IMR-90 (cell line): ENCODE measurements around the gene MYLK4. TPM values are rescaled to one million over a fixed set of nuclear protein-coding genes. Genes with fewer than 3 reads are reported as not detected.
A peak's percentile ranks its signal among the peaks of the same experiment; 100 is the strongest.

Experiments
- ATAC-seq: fragments of 200-7000 bp; cut with Tn5 transposase; 2 replicates; pipeline ENCODE4 v1.9.1; 2020; ENCODE audit warnings: low read depth, mild to moderate bottlenecking, moderate library complexity
- BruUV-seq: library from RNA; stranded (reverse); fragments of 400-500 nt; replicated peaks from 2 replicates; lab custom pipeline; 2021; lab: Mats Ljungman, UMichigan
- CTCF ChIA-PET: fragments of 300-600 bp; formaldehyde crosslinking; extraction: SDS; loops from one replicate; lab custom pipeline; 2021; ENCODE audit warnings: antibody characterized with exemption; lab: Yijun Ruan, JAX
- POLR2A ChIA-PET: fragments of 300-600 bp; sonication (Branson Sonifier 250); formaldehyde crosslinking; loops from one replicate; lab custom pipeline; 2022; ENCODE audit warnings: antibody characterized with exemption; ENCODE audit not compliant: unreplicated experiment; lab: Charles Lee
- DNase-seq: peaks from one replicate; pipeline ENCODE4 v3.0.0; 2013
- H2AFZ ChIP-seq: replicated peaks from 2 replicates; pipeline ENCODE3; 2013; ENCODE audit warnings: low read length, mild to moderate bottlenecking; ENCODE audit not compliant: poor library complexity
- H2AK5ac ChIP-seq: 2 replicates; pipeline ENCODE4 v1.6.1; 2013; ENCODE audit warnings: low read depth, low read length, inconsistent platforms
- H2AK9ac ChIP-seq: replicated peaks from 2 replicates; pipeline ENCODE3; 2013; ENCODE audit warnings: mild to moderate bottlenecking, low read depth, low read length, moderate library complexity; ENCODE audit not compliant: poor library complexity
- H2BK120ac ChIP-seq: 2 replicates; pipeline ENCODE4 v1.6.1; 2013; ENCODE audit warnings: low read depth, low read length, inconsistent platforms
- H2BK15ac ChIP-seq: 3 replicates; pipeline ENCODE4 v1.6.1; 2013; ENCODE audit warnings: low read depth, low read length, inconsistent platforms
- H2BK20ac ChIP-seq: 2 replicates; pipeline ENCODE4 v1.6.1; 2013; ENCODE audit warnings: low read depth, mild to moderate bottlenecking, inconsistent platforms, low read length, moderate library complexity
- H2BK5ac ChIP-seq: 2 replicates; pipeline ENCODE4 v1.6.1; 2013; ENCODE audit warnings: mild to moderate bottlenecking, low read depth, low read length, inconsistent platforms; ENCODE audit not compliant: poor library complexity, severe bottlenecking
- H3K14ac ChIP-seq: replicated peaks from 2 replicates; pipeline ENCODE4 v1.6.1; 2013; ENCODE audit warnings: low read depth, low read length, inconsistent platforms
- H3K18ac ChIP-seq: 2 replicates; pipeline ENCODE4 v1.6.1; 2013; ENCODE audit warnings: low read depth, low read length, control low read depth
- H3K23ac ChIP-seq: 2 replicates; pipeline ENCODE4 v1.6.1; 2013; ENCODE audit warnings: low read depth, low read length, inconsistent platforms
- H3K27ac ChIP-seq: 2 replicates; pipeline ENCODE4 v1.5.1; 2013; ENCODE audit warnings: mild to moderate bottlenecking, control low read depth, low read length; ENCODE audit not compliant: insufficient read depth
- H3K27me3 ChIP-seq: 2 replicates; pipeline ENCODE4 v1.6.1; 2013; ENCODE audit warnings: low read length; ENCODE audit not compliant: control insufficient read depth, insufficient read depth
- H3K36me3 ChIP-seq: 2 replicates; pipeline ENCODE4 v1.6.1; 2013; ENCODE audit warnings: low read length, mixed read lengths; ENCODE audit not compliant: control insufficient read depth, insufficient read depth
- H3K4ac ChIP-seq: 2 replicates; pipeline ENCODE4 v1.6.1; 2013; ENCODE audit warnings: low read depth, low read length, inconsistent platforms
- H3K4me1 ChIP-seq: 2 replicates; pipeline ENCODE4 v1.6.1; 2013; ENCODE audit warnings: low read length, mixed read lengths; ENCODE audit not compliant: control insufficient read depth, insufficient read depth
- H3K4me2 ChIP-seq: 2 replicates; pipeline ENCODE4 v1.6.1; 2013; ENCODE audit warnings: low read depth, mild to moderate bottlenecking, control low read depth, low read length, moderate library complexity
- H3K4me3 ChIP-seq: 2 replicates; pipeline ENCODE4 v1.5.1; 2013; ENCODE audit warnings: low read depth, mild to moderate bottlenecking, control low read depth, low read length, moderate library complexity; ENCODE audit not compliant: insufficient read depth
- H3K56ac ChIP-seq: 2 replicates; pipeline ENCODE4 v1.6.1; 2013; ENCODE audit warnings: low read length, inconsistent platforms; ENCODE audit not compliant: insufficient read depth; ENCODE audit errors: extremely low read depth
- H3K79me1 ChIP-seq, 2 experiments: 2 replicates each; pipeline ENCODE4 v1.6.1; 2013; ENCODE audit warnings: low read length in 2 of 2, inconsistent platforms in 1 of 2, low read depth in 1 of 2
- H3K9ac ChIP-seq: 2 replicates; pipeline ENCODE4 v1.6.1; 2013; ENCODE audit warnings: low read depth, low read length, control low read depth
- H3K9me1 ChIP-seq: 2 replicates; pipeline ENCODE4 v1.6.1; 2013; ENCODE audit warnings: low read length, inconsistent platforms; ENCODE audit not compliant: insufficient read depth
- H3K9me3 ChIP-seq: 2 replicates; pipeline ENCODE4 v1.6.1; 2013; ENCODE audit warnings: low read length; ENCODE audit not compliant: control insufficient read depth, insufficient read depth
- H4K20me1 ChIP-seq: 2 replicates; pipeline ENCODE4 v1.6.1; 2013; ENCODE audit warnings: low read length, inconsistent platforms; ENCODE audit not compliant: insufficient read depth
- H4K5ac ChIP-seq: 2 replicates; pipeline ENCODE4 v1.6.1; 2013; ENCODE audit warnings: mild to moderate bottlenecking, low read depth, low read length, control low read depth
- H4K8ac ChIP-seq, 2 experiments: 2 replicates each; pipeline ENCODE4 v1.6.1; 2013; ENCODE audit warnings: low read depth in 2 of 2, low read length in 2 of 2, control low read depth in 1 of 2, inconsistent platforms in 1 of 2
- H4K91ac ChIP-seq: 2 replicates; pipeline ENCODE4 v1.6.1; 2013; ENCODE audit warnings: low read depth, low read length, inconsistent platforms; ENCODE audit not compliant: insufficient read depth
- BHLHE40 ChIP-seq: fragments of 150-350 bp; IDR thresholded peaks from 2 replicates; pipeline ENCODE4 v1.6.1; 2016; ENCODE audit warnings: mild to moderate bottlenecking, low read depth, low read length
- CEBPB ChIP-seq: IDR thresholded peaks from 2 replicates; pipeline ENCODE4 v1.6.1; 2012; ENCODE audit warnings: low read depth, low read length, improper control_type of control experiment
- CHD1 ChIP-seq: IDR thresholded peaks from 2 replicates; pipeline ENCODE4 v1.6.1; 2012; ENCODE audit warnings: low read depth, low read length, improper control_type of control experiment
- CTCF ChIP-seq: conservative IDR thresholded peaks from 2 replicates; pipeline ENCODE4 v1.5.1; 2012; ENCODE audit warnings: mild to moderate bottlenecking, low read depth, low read length, improper control_type of control experiment
- FOS ChIP-seq: fragments of 150-350 bp; IDR thresholded peaks from 2 replicates; pipeline ENCODE4 v1.6.1; 2016; ENCODE audit warnings: low read depth, low read length
- MAFK ChIP-seq: IDR thresholded peaks from 2 replicates; pipeline ENCODE4 v1.6.1; 2012; ENCODE audit warnings: low read depth, low read length, improper control_type of control experiment
- MAZ ChIP-seq: IDR thresholded peaks from 2 replicates; pipeline ENCODE4 v1.6.1; 2012; ENCODE audit warnings: low read depth, mild to moderate bottlenecking, low read length, improper control_type of control experiment, moderate library complexity, borderline replicate concordance
- MXI1 ChIP-seq: IDR thresholded peaks from 2 replicates; pipeline ENCODE4 v1.6.1; 2012; ENCODE audit warnings: low read depth, mild to moderate bottlenecking, low read length, moderate library complexity, borderline replicate concordance
- NFE2L2 ChIP-seq: fragments of 150-350 bp; IDR thresholded peaks from 2 replicates; pipeline ENCODE4 v1.6.1; 2016; ENCODE audit warnings: low read depth, mild to moderate bottlenecking, low read length
- RAD21 ChIP-seq: IDR thresholded peaks from 2 replicates; pipeline ENCODE4 v1.6.1; 2012; ENCODE audit warnings: low read length, improper control_type of control experiment
- RCOR1 ChIP-seq: IDR thresholded peaks from 2 replicates; pipeline ENCODE4 v1.6.1; 2012; ENCODE audit warnings: mild to moderate bottlenecking, low read length, improper control_type of control experiment; ENCODE audit not compliant: insufficient replicate concordance
- USF2 ChIP-seq: fragments of 150-350 bp; IDR thresholded peaks from 2 replicates; pipeline ENCODE4 v1.6.1; 2017; ENCODE audit warnings: mild to moderate bottlenecking, antibody characterized with exemption, low read length, low read depth
- WGBS, 2 experiments: methylation state at CpG; one replicate each; pipeline versions ENCODE4 v1.1.5 to v1.1.7; 2013; ENCODE audit warnings: missing lambda C conversion rate in 2 of 2; ENCODE audit not compliant: insufficient read length in 1 of 2; ENCODE audit errors: extremely low coverage in 2 of 2; 5-methylcytosine and 5-hydroxymethylcytosine counted together
- dilution Hi-C: fragments of 300-500 bp; cut with HindIII; formaldehyde crosslinking; loops from one replicate; pipeline ENCODE4 v1.14.3; 2018; ENCODE audit warnings: low sequenced_read_pairs; ENCODE audit not compliant: unreplicated experiment
- in situ Hi-C: fragments of 300-500 bp; cut with MboI; formaldehyde crosslinking; loops from 3 replicates; pipeline ENCODE4 v1.14.3; 2019; ENCODE audit warnings: low sequenced_read_pairs, inconsistent platforms, mixed read lengths
- intact Hi-C: fragments of 100-400 bp; cut with micrococcal nuclease; formaldehyde crosslinking; loops from 2 replicates; pipeline ENCODE4 v1.10.0; 2022
- polyA plus RNA-seq, 3 experiments: library from polyadenylated mRNA; depleted of rRNA; stranded (reverse); fragments of >200 nt; gene quantifications; 2 replicates each; pipeline ENCODE4 v1.2.3, GENCODE V29; 2012; ENCODE audit warnings: low replicate concordance in 1 of 3
- total RNA-seq: library from RNA; depleted of rRNA; stranded (reverse); fragments of >200 nt; gene quantifications from 2 replicates; pipeline ENCODE4 v1.2.3, GENCODE V29; 2012

MYLK4 gene
- total and polyA plus RNA-seq, 2 of the 4 experiments (the other 2 are of a cell fraction), result under 0.01 to 0.07 TPM

- H3K18ac ChIP-seq, result peak overlapping the region; percentile 31; the same call in 1 of the 2 replicates
- H3K9me3 ChIP-seq, result no peaks in the 10 kb centered on the region
- no peak overlapping the region; a peak in 1 of 4 replicates for H4K8ac ChIP-seq
- H2BK120ac ChIP-seq, result peak overlapping the region; percentile 69
- BruUV-seq, result no TSS peak
- dilution Hi-C loops, result no loop called here
- no peak overlapping the region for H3K27ac ChIP-seq
- peaks cover 9% of the 10 kb centered on the region for H3K4me1 ChIP-seq
- H2AFZ ChIP-seq, result no peak overlapping the region
- H3K4ac ChIP-seq, result no peak overlapping the region; the same call in 1 of the 2 replicates
- H3K27me3 ChIP-seq, result no peaks in the 10 kb centered on the region
- no CpG with 5 or more reads among the region's 2 CpGs for WGBS, 2 experiments
- TF ChIP-seq MAZ (no peak), MAFK (no peak), RCOR1 (no peak), CHD1 (no peak), MXI1 (no peak), NFE2L2 (no peak), RAD21 (no peak), FOS (no peak), CTCF (no peak), USF2 (no peak), BHLHE40 (no peak), CEBPB (no peak)
- no peak overlapping the region for H3K4me2 ChIP-seq
- no peak for DNase-seq
- H3K79me1 ChIP-seq, result peaks cover 0 to 4% of the 10 kb centered on the region in 2 experiments; a peak in 1 of 4 replicates
- no peak overlapping the region for H2AK9ac ChIP-seq
- intact Hi-C loops, result no loop called here
- H3K9me1 ChIP-seq, result peaks cover 3% of the 10 kb centered on the region
- no peak overlapping the region for H2AK5ac ChIP-seq
- H3K23ac ChIP-seq, result no peak overlapping the region
- no peak overlapping the region for H4K91ac ChIP-seq
- ChIA-PET CTCF (interaction anchor here (1.5 to 2.5 kb wide), 2 partner anchors 10 to 18 kb away, joined by 3 to 11 read pairs; no protein-coding TSS in a partner anchor), POLR2A (no interaction called here)
- H3K56ac ChIP-seq, result no peak overlapping the region
- no peaks in the 10 kb centered on the region; the same call in 1 of the 2 replicates for H4K20me1 ChIP-seq
- no peak overlapping the region for H4K5ac ChIP-seq
- in situ Hi-C loops, result loop anchor here (10.0 kb wide), 1 partner anchor 1161 kb away; no protein-coding TSS in a partner anchor
- no peak overlapping the region for H2BK5ac ChIP-seq
- H3K36me3 ChIP-seq, result no peaks in the 10 kb centered on the region
- H2BK15ac ChIP-seq, result no peak overlapping the region
- peak overlapping the region; percentile 39; the same call in 1 of the 2 replicates for H2BK20ac ChIP-seq
- no peak overlapping the region for H3K4me3 ChIP-seq
- H3K14ac ChIP-seq, result no peak overlapping the region
- ATAC-seq, result no peak; the same call in 1 of the 2 replicates
- no peak overlapping the region for H3K9ac ChIP-seq
Measured at GRCh38 chr6:2756241-2756640, 5.5 kb upstream of the MYLK4 start.
